GM12864 (cell line): ENCODE measurements around the gene EGLN1.
"Not testable (repeated sequence)": the region's sequence is repeated elsewhere in the genome, so short reads cannot be mapped to it uniquely, and the experiment has no call there.

Source experiments
- DNase-seq: peaks from one replicate; pipeline ENCODE4 v3.0.0-alpha.2; 2011; ENCODE audit warnings: low read depth
- H3K4me3 ChIP-seq: 2 replicates; pipeline ENCODE4 v1.5.1; 2011; ENCODE audit warnings: mild to moderate bottlenecking, low read depth, low read length, control low read depth
- TF ChIP-seq, protein P1 (sequence below): IDR thresholded peaks from 2 replicates; pipeline ENCODE4 v1.5.1; 2011; ENCODE audit warnings: low read depth, mild to moderate bottlenecking, moderate library complexity, low read length, control low read depth, inconsistent platforms; ENCODE audit errors: missing control alignments

Gene EGLN1

DNA sequence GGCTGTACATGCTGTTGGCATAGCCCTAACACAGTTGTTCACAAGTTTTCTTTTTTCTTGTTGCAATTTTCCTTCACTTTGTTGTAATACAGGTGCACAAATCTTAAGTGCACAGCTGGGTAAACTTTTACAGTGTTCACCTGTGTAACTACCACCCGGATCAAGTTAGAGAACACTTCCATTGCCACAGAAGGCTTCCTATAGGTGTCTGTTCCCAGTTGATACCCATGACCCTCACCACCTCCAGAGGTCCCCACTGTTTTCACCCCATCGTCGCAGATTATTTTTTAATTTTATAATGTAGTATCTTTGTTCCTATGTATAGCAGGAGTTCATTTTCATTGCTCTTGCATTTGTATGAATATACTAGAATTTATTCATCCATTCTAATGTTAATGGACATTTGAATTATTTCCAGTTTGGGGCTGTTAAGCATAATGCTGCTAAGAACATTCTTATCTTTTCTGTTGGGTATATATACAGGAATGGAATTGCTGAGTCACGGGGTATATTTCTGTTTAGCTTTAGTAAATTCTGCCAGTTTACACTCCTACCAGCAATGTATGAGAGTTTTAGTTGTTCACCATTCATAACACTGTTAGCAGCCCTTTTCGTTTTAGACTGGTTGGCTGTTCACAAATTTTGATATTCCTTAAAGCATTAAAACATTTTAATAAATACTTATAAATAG lies 67.6 kb downstream of the EGLN1 start:
- no peak for DNase-seq
- no peak overlapping the region for H3K4me3 ChIP-seq
- TF ChIP-seq, protein P1, sequence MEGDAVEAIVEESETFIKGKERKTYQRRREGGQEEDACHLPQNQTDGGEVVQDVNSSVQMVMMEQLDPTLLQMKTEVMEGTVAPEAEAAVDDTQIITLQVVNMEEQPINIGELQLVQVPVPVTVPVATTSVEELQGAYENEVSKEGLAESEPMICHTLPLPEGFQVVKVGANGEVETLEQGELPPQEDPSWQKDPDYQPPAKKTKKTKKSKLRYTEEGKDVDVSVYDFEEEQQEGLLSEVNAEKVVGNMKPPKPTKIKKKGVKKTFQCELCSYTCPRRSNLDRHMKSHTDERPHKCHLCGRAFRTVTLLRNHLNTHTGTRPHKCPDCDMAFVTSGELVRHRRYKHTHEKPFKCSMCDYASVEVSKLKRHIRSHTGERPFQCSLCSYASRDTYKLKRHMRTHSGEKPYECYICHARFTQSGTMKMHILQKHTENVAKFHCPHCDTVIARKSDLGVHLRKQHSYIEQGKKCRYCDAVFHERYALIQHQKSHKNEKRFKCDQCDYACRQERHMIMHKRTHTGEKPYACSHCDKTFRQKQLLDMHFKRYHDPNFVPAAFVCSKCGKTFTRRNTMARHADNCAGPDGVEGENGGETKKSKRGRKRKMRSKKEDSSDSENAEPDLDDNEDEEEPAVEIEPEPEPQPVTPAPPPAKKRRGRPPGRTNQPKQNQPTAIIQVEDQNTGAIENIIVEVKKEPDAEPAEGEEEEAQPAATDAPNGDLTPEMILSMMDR: no peak

DNA sequence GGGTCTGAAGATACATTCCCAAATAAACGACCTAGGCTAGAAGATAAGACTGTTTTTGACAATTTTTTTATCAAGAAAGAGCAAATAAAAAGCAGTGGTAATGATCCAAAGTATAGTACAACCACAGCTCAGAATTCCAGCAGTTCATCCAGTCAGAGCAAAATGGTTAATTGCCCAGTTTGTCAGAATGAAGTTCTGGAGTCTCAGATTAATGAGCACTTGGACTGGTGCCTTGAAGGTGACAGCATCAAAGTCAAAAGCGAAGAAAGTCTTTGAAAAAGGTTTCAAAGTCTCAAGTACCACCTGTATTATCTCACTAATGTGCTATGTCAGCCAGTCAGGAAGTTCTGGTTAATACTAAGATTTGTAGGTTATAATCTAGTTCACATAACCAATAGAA lies 69.0 kb downstream of the EGLN1 start:
- DNase-seq: no peak
- H3K4me3 ChIP-seq: no peak overlapping the region
- TF ChIP-seq, protein P1: no peak

DNA sequence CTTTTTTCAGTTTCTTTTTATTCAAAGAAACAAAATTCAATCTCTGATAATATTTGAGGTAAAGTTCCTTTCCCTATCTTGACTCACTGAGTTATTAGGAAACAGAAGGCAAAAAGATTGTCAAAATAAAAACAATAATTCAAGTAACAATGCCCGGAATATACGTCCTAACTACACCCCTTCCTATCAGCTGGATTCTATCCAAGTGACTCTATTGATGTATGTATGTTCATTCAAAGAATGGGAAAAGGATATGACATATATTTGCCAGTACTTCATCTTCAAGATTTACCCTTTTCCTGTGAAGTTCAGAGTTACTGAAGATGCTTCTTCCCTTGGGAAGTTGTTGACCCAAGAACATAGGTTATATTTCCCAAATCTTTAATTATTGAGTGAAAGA lies 70.3 kb downstream of the EGLN1 start:
- DNase-seq: no peak
- H3K4me3 ChIP-seq: no peak overlapping the region
- TF ChIP-seq, protein P1: no peak

DNA sequence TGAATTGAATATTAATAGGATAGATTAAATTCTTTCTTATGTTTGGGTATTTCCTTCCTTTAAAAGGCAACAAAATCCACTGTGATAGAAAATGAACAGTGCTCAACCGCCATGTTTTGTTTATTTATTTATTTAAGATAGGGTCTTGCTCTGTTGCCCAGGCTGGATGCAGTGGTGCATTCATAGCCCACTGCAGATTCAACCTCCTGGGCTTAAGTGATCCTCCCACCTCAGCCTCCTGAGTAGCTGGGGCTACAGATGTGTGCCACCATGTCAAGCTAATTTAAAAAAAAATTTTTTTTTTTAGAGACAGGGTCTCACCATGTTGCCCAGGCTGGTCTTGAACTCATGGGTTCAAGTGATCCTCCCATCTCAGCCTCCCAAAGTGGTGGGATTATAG lies 73.2 kb downstream of the EGLN1 start:
- not testable (repeated sequence) for H3K4me3 ChIP-seq

DNA sequence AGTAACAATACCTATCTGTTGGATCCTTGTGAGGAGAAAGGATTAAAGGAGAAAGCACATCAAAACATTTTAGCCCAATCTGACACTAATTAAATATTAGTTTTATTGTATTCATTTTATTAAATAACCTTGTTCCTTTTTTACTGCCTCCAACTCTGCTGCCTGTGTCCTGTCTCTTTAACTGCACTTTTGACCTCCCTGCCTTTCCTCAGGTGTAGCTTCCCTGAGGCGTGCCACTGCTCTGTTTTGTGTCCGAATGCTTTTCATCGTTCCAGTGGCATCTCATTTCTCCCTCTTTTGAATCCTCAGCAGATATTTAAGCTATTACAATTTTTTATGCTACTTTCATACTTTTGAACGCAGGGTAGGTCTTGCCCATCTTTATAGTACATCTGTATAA lies 73.6 kb downstream of the EGLN1 start:
- TF ChIP-seq, protein P1: no peak
- DNase-seq: no peak
- H3K4me3 ChIP-seq: no peak overlapping the region

More for the DNA sequence above, 73.2 kb downstream of the EGLN1 start:
- DNase-seq: not testable (repeated sequence)

DNA sequence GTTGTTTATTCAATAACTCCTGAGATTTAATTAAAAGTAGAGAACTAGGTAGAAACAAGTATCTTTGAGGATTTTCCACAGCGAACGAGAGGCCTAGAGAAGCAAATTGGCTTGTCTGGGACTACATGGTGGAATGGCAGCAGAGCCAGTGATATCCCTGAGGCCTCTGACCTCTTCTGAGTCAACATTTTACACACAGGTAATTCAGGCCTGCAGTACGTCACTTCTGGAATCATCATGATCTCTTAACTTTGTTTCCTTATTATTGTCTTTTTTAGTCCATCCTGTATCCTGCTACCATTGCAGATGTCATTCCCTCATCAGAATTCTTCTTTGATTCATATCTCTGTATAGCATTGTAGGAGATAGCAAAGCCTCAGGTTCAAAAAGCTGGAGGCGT lies 74.1 kb downstream of the EGLN1 start:
- no peak for DNase-seq
- H3K4me3 ChIP-seq: no peak overlapping the region
- TF ChIP-seq, protein P1: no peak

DNA sequence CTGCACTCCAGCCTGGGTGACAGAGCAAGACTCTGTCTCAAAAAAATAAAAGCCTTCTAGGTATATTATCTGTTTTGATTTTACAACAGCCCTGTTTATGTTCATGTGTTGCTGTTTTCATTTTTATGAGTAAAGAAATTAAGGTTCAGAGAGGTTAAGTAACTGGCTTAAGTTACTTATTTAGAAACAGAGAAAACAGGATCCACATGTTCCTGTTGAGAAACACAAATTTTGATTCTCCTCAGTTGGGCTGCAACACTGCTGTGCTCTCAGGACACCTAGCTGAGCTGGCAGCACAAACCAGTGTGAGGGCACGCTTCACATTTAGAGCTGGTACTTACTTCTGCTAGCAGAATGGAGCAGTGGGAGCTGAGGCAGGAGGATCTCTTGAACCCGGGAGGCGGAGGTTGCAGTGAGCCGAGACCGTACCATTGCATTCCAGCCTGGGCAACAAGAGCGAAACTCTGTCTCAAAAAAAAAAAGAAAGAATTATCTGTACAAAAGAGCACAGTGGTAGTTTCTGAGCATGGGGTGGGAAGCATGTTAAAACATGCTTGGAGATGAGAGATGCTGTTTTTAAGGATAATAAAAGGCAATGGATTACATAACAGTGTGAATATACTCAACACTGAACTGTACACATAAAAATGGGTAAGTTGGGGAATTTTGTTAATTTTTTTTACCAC lies 81.6 kb downstream of the EGLN1 start:
- H3K4me3 ChIP-seq: no peak overlapping the region
- no peak for DNase-seq
- TF ChIP-seq, protein P1: no peak
